ENCODE data around the gene GSDME.

Gene GSDME

DNA sequence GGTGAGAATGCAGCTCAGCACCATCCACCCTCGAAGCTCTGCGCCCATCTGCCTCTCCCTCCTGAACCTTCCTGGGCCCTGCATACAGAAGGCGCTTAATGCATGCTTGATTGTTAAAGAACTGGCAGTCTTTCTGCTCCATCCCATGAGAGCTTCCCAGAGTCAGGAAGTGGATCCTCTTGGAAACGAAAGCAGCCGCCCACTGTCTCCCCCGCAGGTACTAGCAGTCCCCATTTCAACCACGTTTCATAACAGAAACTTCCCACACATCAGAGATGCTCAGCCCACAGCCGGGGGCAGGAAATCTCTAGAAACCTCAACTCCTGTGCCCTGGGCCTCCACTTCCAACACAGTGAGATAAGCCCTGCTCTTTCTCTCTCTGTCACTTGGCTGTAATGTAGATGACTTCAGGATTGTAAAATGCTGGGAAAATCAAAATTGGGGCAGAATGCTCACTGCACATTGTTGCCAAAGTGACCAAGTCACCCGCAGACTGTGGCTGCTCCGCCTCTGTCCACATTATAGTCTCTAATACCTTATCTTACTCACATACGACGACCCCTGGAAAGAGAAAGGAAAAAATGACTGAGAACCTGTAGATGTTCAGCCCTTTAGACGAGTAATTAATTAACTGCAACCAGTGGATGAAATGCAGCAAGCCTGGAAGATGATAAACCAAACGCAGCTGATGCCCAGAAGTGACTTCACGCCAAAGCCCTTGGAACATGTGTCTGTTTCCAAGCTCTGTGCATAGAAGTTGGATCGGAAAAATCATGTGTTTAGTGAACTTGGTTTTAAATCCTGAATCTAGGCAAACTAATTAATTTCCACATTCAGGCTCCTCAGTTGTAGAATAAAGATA, 28.5 kb downstream of the GSDME start:
- no peak for ATAC-seq (replicated peaks)
- H3K27ac Mint-ChIP-seq: no peak overlapping the region

DNA sequence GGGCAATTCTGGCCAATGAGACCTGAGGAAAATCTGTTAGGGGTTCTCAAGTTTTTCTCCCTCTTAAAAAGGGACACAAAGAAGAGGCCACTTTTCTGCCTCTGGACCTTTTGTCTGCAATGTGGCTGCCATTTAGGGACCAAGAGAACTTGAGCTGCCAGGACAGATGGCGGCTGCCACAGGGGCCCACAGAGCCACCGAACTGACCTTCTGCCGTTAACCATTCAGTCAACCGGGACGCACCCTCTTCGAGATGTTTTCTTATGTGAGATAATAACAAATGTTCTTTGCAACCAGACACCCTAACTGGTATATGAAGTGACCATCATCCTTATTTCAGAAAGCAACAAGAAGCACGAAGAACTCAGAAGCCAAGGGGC, 29.2 kb downstream of the GSDME start:
- ATAC-seq (replicated peaks) (no peak), DNase-seq (no peak)
- Mint-ChIP-seq H3K27me3 (peaks cover 7 to 21% of the 10 kb centered on the region in 2 donors), H3K4me1 (peaks cover 32 to 38% of the 10 kb centered on the region in 2 donors), H3K4me3 (no peak overlapping the region), H3K9me3 (peaks cover 5 to 8% of the 10 kb centered on the region in 2 donors), H3K36me3 (peaks cover 8 to 26% of the 10 kb centered on the region in 2 donors), H3K27ac (no peak overlapping the region)

More for the DNA sequence above, 28.5 kb downstream of the GSDME start:
- Mint-ChIP-seq H3K36me3 (peaks cover 8 to 26% of the 10 kb centered on the region in 2 donors), H3K27me3 (peaks cover 7 to 22% of the 10 kb centered on the region in 2 donors), H3K4me1 (peaks cover 32 to 36% of the 10 kb centered on the region in 2 donors), H3K4me3 (no peak overlapping the region), H3K9me3 (peaks cover 5 to 8% of the 10 kb centered on the region in 2 donors)
- DNase-seq: no peak

DNA sequence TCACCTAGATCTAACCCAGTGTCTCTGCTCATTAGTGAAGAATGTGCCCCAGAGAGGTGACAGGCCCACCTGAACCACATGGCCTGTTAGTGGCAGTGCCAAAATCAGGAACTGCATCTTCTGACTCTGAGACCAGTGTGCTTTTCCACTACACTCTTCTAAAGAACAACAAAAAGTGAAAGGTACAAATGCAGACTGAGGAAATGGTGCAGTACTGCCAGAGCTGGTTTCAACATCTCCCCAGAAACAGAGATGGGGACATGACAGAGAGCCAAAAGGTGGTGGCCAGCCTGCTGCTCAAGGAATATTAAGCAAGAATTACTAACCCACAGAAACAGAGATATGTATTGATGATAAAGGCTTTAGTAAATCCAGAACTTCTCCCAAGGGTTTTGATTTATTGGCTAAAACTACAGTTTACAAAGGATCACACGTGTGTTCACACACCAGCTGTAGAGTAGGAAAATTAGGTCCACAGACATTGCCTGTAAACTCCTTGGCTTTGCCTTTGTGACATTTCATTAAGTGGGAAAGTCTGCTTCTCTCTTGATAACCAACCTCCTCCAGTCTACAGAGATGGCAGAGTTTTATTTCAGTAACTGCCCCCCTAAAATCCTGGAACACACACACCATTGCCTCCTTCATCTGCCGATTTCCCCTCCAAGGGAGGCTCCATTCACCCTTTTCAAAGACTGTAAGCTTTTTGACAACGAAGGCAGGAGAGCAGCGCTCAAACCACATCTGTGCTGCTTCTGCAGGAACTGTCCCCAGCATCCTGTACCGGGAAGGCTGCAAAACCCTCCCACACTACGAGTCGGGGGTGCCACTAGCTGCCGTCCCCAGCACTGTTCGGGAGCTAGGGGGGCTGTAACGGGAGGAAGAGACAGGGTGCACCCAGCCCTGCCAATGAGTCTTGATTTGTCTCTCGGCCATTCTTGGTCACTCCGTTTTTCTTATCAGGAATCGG, 29.8 kb downstream of the GSDME start:
- H3K27me3 Mint-ChIP-seq: peaks cover 7 to 21% of the 10 kb centered on the region in 2 donors
- peaks cover 5 to 8% of the 10 kb centered on the region in 2 donors for H3K9me3 Mint-ChIP-seq
- peaks cover 8 to 26% of the 10 kb centered on the region in 2 donors for H3K36me3 Mint-ChIP-seq
- H3K4me1 Mint-ChIP-seq: peaks cover 32 to 43% of the 10 kb centered on the region in 2 donors
- H3K4me3 Mint-ChIP-seq: no peak overlapping the region
- no peak for DNase-seq
- peak overlapping the region; percentile 47 for H3K27ac Mint-ChIP-seq
- ATAC-seq (replicated peaks): peak; percentile 89 to 94

DNA sequence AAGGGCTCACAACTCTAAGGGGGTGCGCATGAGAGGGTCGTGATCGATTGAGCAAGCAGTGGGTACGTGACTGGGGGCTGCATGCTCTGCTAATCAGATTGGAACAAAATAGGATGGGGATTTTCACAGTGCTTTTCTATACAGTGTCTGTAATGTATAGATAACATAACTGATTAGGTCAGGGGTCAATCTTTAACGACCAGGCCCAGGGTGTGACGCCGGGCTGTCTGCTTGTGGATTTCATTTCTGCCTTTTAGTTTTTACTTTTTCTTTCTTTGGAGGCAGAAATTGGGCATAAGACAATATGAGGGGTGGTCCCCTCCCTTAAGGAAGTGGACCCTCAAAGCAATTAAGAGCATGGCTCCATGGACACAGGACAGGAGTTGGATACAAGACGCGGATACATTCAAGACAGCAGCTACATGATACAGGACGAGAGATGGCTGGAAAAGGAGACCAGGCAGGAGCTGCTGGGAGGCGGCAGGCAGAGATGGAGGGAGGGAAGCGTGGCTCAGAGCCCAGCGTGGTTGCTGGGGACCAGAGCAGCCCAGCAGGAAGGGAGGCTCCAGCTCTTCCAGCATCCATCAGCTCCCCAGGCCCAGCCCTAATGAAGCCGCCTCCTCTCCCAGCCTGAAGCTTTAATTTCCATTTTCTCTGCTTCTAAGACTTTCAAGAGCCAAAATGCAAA, 31.6 kb downstream of the GSDME start:
- DNase-seq: no peak
- peaks cover 36 to 58% of the 10 kb centered on the region in 2 donors for H3K4me1 Mint-ChIP-seq
- peaks cover 5 to 8% of the 10 kb centered on the region in 2 donors for H3K9me3 Mint-ChIP-seq
- peak overlapping the region; percentile 38 for H3K27ac Mint-ChIP-seq
- no peak for ATAC-seq (replicated peaks)
- H3K4me3 Mint-ChIP-seq: no peak overlapping the region
- peaks cover 8 to 29% of the 10 kb centered on the region in 2 donors for H3K36me3 Mint-ChIP-seq
- H3K27me3 Mint-ChIP-seq: peaks cover 7 to 21% of the 10 kb centered on the region in 2 donors

DNA sequence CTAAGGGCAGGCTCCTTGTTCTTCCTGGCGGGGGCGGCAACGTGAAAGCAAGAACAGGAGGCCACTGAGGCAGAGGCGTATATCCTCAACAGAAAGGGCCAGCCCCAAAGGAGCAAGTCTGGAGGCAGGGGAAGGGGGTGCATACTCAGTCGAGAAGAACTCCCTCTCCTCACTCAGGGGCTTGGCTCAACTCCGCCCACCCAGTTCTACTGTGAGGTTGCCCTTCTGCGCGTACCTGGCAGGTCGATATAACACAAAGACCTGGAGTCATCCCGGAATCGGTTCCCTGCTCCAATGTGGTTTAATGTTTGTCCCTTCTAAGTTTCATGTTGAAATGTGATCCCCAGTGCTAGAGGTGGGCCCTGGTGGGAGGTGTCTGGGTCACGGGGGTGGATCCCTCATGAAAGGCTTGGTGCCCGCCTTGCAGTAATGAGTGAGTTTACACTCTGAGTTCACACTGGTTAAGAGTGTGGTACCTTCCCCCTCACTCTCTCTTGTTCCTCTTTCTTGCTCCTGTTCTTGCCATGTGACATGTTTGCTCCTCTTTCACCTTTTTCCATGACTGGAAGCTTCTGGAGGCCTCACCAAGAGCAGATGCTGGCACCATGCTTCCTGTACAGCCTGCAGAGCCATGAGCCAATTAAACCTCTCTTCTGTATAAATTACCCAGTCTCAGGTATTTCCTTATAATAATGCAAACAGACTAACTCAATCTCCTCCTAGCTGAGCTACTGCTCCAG, 32.6 kb downstream of the GSDME start:
- H3K27me3 Mint-ChIP-seq: peaks cover 4 to 18% of the 10 kb centered on the region in 2 donors
- peaks cover 8 to 26% of the 10 kb centered on the region in 2 donors for H3K36me3 Mint-ChIP-seq

DNA sequence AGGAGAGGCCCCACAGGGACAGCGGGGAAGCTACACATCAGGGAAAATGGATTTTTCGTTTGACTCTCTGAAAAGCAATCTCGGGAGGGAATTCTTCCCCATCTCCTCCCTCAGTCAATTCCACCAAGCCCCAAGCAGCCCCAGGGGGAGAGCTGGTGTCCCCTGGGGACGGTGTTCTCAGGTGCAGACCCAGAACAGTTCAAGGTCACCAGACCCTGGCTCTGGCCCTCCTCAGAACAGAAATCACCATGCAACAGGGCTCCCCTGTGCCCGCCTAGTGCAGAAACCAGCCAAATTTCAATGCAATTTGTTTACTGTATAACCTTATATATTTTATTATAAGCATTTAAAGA, 34.1 kb downstream of the GSDME start:
- no peak for ATAC-seq (replicated peaks)
- no peak for DNase-seq
- Mint-ChIP-seq H3K9me3 (peaks cover 8 to 13% of the 10 kb centered on the region in 2 donors), H3K4me1 (peaks cover 54 to 73% of the 10 kb centered on the region in 2 donors), H3K27ac (no peak overlapping the region), H3K36me3 (peaks cover 5 to 24% of the 10 kb centered on the region in 2 donors), H3K4me3 (no peak overlapping the region), H3K27me3 (peaks cover 0 to 5% of the 10 kb centered on the region in 2 donors)

More for the DNA sequence above, 32.6 kb downstream of the GSDME start:
- no peak overlapping the region for H3K4me3 Mint-ChIP-seq
- H3K9me3 Mint-ChIP-seq: peaks cover 5 to 8% of the 10 kb centered on the region in 2 donors
- ATAC-seq (replicated peaks) (no peak), DNase-seq (no peak)
- H3K4me1 Mint-ChIP-seq: peaks cover 47 to 68% of the 10 kb centered on the region in 2 donors
- no peak overlapping the region for H3K27ac Mint-ChIP-seq

DNA sequence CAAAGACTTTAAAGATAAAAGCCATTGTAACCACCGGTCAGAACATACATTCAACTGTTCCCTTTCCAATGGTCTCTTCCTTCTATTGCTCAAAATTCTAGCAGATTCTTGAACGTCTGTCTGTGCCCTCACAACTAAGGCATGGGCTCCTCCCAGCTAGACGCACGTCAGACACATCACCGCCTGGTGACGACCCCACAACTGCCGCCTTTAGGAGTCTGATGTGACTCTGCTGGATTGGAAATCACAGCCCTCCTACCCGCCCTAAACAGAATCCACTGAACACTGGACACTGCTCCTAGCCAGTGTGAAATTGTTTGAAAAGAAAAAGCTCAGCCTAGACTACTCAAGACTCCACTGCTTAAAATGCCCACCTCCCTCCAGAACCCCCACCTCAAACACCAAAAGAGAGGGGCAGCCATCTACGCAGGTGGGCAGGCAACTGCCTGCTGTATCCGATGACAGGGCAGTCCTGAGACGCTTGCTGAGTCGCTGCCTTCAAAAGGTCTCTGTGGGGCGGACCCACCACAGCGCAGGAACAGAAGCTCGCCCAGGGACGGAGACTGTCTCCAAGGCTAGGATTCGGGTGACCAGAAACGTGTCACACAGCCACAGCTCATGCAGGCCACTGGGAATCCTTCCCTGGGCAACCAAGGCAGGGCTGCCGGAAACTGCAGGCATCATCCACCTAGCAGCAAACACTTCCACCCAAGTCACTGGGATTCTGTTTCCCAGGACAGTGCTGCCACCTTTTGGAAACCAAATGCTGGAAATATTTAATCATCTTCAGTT, 34.7 kb downstream of the GSDME start:
- H3K4me1 Mint-ChIP-seq: peaks cover 55 to 76% of the 10 kb centered on the region in 2 donors
- DNase-seq (no peak), ATAC-seq (replicated peaks) (no peak)
- H3K27me3 Mint-ChIP-seq: peaks cover 0 to 5% of the 10 kb centered on the region in 2 donors
- no peak overlapping the region for H3K27ac Mint-ChIP-seq
- peaks cover 8 to 13% of the 10 kb centered on the region in 2 donors for H3K9me3 Mint-ChIP-seq
- H3K4me3 Mint-ChIP-seq: no peak overlapping the region
- peaks cover 5 to 24% of the 10 kb centered on the region in 2 donors for H3K36me3 Mint-ChIP-seq

DNA sequence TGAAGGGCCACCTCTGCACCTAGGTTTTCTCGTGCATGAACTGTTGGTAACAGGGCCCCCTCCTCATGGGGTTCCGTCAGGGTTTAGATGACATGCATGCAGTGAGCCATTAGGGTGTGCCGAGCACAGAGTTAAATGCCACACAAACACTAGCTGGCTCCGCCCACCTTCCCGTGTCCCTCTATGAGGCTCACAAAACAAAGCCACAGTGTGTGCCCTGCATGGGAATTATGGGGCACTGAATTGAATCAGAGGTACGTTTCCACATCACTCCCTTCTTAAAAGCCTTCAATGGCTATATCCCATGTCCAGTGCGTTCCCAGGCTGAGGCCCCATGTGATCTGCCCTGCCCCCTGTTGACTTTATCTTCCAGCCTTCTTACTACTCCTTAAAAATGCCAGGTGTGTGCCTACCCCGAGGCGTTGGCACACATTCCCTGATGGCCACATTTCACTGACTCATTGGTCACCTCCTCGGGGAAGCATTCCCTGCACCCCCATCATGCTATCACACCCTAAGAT, 35.7 kb downstream of the GSDME start:
- H3K4me3 Mint-ChIP-seq: no peak overlapping the region
- H3K4me1 Mint-ChIP-seq: peaks cover 47 to 76% of the 10 kb centered on the region in 2 donors
- ATAC-seq (replicated peaks) (no peak), DNase-seq (no peak)
- peak overlapping the region; percentile 59 for H3K27ac Mint-ChIP-seq
- H3K9me3 Mint-ChIP-seq: peaks cover 8 to 13% of the 10 kb centered on the region in 2 donors
- peaks cover 8 to 28% of the 10 kb centered on the region in 2 donors for H3K36me3 Mint-ChIP-seq
- H3K27me3 Mint-ChIP-seq: peaks cover 0 to 12% of the 10 kb centered on the region in 2 donors

DNA sequence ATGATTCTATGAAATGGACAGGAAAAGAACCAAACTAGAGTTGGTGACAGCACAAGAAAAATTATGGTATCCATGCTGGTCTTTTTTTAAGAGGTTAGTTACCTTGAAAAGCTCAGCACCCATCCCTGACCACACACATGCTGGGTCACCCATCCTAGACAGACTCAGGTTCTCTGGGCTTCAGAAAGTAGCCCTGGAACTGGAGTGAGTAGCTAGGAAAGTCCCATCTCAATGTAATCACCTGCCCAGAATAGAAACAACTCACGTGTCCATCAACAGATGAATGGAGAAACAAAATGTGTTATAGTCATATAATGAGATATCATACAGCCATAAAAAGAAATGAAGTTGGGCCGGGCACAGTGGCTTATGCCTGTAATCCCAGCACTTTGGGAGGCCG, 37.0 kb downstream of the GSDME start:
- Mint-ChIP-seq H3K9me3 (peaks cover 7 to 13% of the 10 kb centered on the region in 2 donors), H3K4me1 (peaks cover 60 to 83% of the 10 kb centered on the region in 2 donors), H3K27me3 (peaks cover 0 to 16% of the 10 kb centered on the region in 2 donors), H3K27ac (peak overlapping the region; percentile 72), H3K36me3 (peaks cover 6 to 24% of the 10 kb centered on the region in 2 donors), H3K4me3 (peak overlapping the region in 1 of 2 donors; percentile 17)
- DNase-seq (no peak), ATAC-seq (replicated peaks) (peak in 1 of 2 donors; percentile 22)

DNA sequence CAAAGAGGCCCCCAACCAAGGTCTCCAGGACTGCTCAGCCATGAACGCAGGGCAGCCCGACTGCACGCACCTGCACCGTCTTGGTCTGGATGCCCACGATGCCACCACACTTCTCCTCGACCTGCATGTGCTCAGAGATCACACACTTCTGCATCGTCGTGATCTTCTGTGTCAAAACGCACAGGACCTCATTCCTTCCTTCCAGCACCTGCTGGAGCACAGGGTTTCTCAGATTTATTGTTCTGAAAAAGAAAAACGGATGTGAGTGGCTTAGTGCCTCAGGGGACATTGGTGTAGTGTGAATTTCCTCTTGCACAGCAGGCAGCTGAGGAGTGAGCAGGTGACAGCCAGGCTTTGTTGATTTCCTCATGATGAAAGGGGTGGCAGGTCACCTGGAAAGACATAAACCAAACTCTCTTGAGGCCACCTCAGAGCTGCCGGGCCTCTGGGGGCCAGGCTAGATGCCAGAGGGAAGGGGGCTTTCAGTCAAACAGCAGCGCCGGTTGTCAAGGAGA, 38.2 kb downstream of the GSDME start:
- Mint-ChIP-seq H3K27ac (peak overlapping the region; percentile 88), H3K9me3 (peaks cover 0 to 8% of the 10 kb centered on the region in 2 donors), H3K4me1 (peaks cover 55 to 80% of the 10 kb centered on the region in 2 donors), H3K27me3 (peaks cover 0 to 20% of the 10 kb centered on the region in 2 donors), H3K4me3 (peak overlapping the region in 1 of 2 donors; percentile 66), H3K36me3 (peaks cover 3 to 23% of the 10 kb centered on the region in 2 donors)
- ATAC-seq (replicated peaks): peak; percentile 86
- peak; percentile 71 for DNase-seq

DNA sequence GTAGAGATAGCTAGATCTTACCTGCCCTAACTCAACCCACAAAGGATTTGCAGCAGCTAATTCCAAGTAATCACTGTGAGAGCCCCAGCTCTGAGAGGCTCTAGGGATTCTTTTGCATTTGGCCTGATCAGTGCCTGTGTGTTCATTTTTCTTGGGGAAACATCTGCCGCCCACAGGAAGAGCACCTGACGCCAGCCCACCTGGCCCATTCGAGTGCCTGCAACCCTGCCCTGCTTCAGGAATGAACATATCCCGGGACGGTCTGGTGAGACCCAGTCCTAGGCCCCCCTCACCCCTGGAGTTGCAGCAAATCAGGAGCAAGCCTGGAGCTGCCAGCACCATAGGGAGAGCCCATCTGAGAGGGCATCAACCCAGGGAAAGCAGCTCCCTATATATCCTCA, 38.8 kb downstream of the GSDME start:
- Mint-ChIP-seq H3K36me3 (peaks cover 5 to 29% of the 10 kb centered on the region in 2 donors), H3K27me3 (peaks cover 0 to 26% of the 10 kb centered on the region in 2 donors), H3K9me3 (peaks cover 0 to 8% of the 10 kb centered on the region in 2 donors), H3K4me3 (no peak overlapping the region), H3K27ac (peak overlapping the region; percentile 88), H3K4me1 (peaks cover 55 to 78% of the 10 kb centered on the region in 2 donors)
- DNase-seq (no peak), ATAC-seq (replicated peaks) (no peak)

DNA sequence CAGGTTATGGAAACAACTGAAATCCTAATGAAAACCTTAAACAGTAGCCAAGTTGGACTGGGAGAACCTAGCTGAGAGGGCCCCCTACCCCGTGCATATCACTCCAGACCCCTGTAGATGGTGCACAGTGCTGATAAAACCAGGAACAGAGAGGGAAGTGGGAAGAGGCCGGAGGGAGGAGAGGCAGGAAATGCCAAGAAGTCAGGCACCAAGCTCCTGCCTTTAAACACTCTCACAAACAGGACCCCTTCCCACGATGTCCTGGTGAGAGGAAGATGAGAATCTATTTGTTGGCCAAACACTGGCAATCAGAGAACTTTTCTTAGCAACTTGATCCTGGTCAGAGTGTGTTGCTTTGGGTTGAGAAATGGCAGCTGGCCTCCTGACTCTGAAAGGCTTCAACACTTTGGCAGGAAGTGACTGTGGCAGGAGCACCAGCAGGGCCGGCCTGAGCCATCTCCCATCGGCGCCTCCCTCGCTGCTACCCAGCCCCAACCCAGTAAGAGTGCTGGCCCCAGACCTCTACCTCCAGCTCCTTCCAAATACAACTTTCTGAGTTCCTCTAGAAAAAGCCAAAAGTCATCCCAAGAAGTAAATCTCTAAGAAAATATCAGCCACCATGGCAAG, 39.5 kb downstream of the GSDME start:
- Mint-ChIP-seq H3K4me1 (peaks cover 55 to 77% of the 10 kb centered on the region in 2 donors), H3K9me3 (peaks cover 0 to 8% of the 10 kb centered on the region in 2 donors), H3K27me3 (peaks cover 0 to 30% of the 10 kb centered on the region in 2 donors), H3K27ac (no peak overlapping the region), H3K4me3 (no peak overlapping the region), H3K36me3 (peaks cover 5 to 34% of the 10 kb centered on the region in 2 donors)
- ATAC-seq (replicated peaks) (no peak), DNase-seq (no peak)
